Measurements from ENCODE around the gene RNASE8.

Gene RNASE8

GRCh38 chr14:21020977-21021545, 36.6 kb upstream of the RNASE8 start:
- peak overlapping the region in 1 of 2 donors; percentile 33 for H3K27ac ChIP-seq
- no peak overlapping the region for H3K4me3 ChIP-seq
- no peaks in the 10 kb centered on the region for H3K27me3 ChIP-seq
- peaks cover 29 to 63% (median 47%) of the 10 kb centered on the region in 3 donors for H3K36me3 ChIP-seq
- intact Hi-C loops (cut with DNase I; ENCODE audit: low total_unique reads): loop anchor here (5.0 kb wide), 1 partner anchor 81 kb away; the partner anchor contains the start of gene TMEM253
- no peaks in the 10 kb centered on the region for H3K9me3 ChIP-seq
- no peak for TF ChIP-seq CTCF (IDR thresholded peaks at IDR 0.05)
- DNase-seq: no peak
- peaks cover 6 to 32% (median 21%) of the 10 kb centered on the region in 4 donors for H3K4me1 ChIP-seq

- H3K4me3 ChIP-seq: peak overlapping the region; percentile 86 to 96
- no peaks in the 10 kb centered on the region for H3K9me3 ChIP-seq
- no peak for DNase-seq
- no peaks in the 10 kb centered on the region for H3K27me3 ChIP-seq
- H3K36me3 ChIP-seq: peaks cover 29 to 48% (median 37%) of the 10 kb centered on the region in 3 donors
- H3K4me1 ChIP-seq: peaks cover 6 to 47% (median 33%) of the 10 kb centered on the region in 4 donors
- intact Hi-C loops (cut with DNase I; ENCODE audit: low total_unique reads): loop anchor here (5.0 kb wide), 1 partner anchor 80 kb away; the partner anchor contains the start of gene TMEM253
- peak overlapping the region; percentile 96 to 97 for H3K27ac ChIP-seq
- TF ChIP-seq CTCF (IDR thresholded peaks at IDR 0.05): no peak
Measured at GRCh38 chr14:21022686-21023085, 34.9 kb upstream of the RNASE8 start.

- H3K27ac ChIP-seq: peak overlapping the region; percentile 96 to 97
- no peaks in the 10 kb centered on the region for H3K9me3 ChIP-seq
- DNase-seq: no peak
- intact Hi-C loops (cut with DNase I; ENCODE audit: low total_unique reads): loop anchor here (5.0 kb wide), 1 partner anchor 79 kb away; the partner anchor contains the start of gene TMEM253
- no peak for TF ChIP-seq CTCF (IDR thresholded peaks at IDR 0.05)
- H3K4me1 ChIP-seq: peaks cover 6 to 47% (median 33%) of the 10 kb centered on the region in 4 donors
- H3K36me3 ChIP-seq: peaks cover 27 to 43% (median 32%) of the 10 kb centered on the region in 3 donors
- peak overlapping the region; percentile 86 to 96 for H3K4me3 ChIP-seq
- H3K27me3 ChIP-seq: no peaks in the 10 kb centered on the region
Measured at GRCh38 chr14:21023174-21023573, 34.4 kb upstream of the RNASE8 start.

- Histone ChIP-seq H3K9me3 (no peaks in the 10 kb centered on the region), H3K4me1 (peaks cover 6 to 47% (median 33%) of the 10 kb centered on the region in 4 donors), H3K4me3 (peak overlapping the region; percentile 86 to 96), H3K27ac (peak overlapping the region; percentile 96 to 97), H3K27me3 (no peaks in the 10 kb centered on the region), H3K36me3 (peaks cover 22 to 35% (median 24%) of the 10 kb centered on the region in 3 donors)
- intact Hi-C loops (cut with DNase I; ENCODE audit: low total_unique reads): loop anchor here (5.0 kb wide), 1 partner anchor 78 kb away; the partner anchor contains the start of gene TMEM253
- no peak for DNase-seq
- TF ChIP-seq CTCF (IDR thresholded peaks at IDR 0.05): no peak
Measured at GRCh38 chr14:21023817-21024584, 33.6 kb upstream of the RNASE8 start.

GRCh38 chr14:21024585-21025370, 32.8 kb upstream of the RNASE8 start, which contains the start of gene NDRG2:
NDRG2 (minus strand) TSS chr14:21025061; CDS start chr14:21023315, 1,746 bp downstream.
- Histone ChIP-seq H3K4me1 (peaks cover 6 to 47% (median 33%) of the 10 kb centered on the region in 4 donors), H3K27me3 (no peaks in the 10 kb centered on the region), H3K4me3 (peak within 1 kb of the TSS; percentile 86 to 96), H3K27ac (peak within 1 kb of the TSS; percentile 96 to 97), H3K36me3 (peaks cover 16 to 27% (median 17%) of the 10 kb centered on the region in 3 donors), H3K9me3 (no peaks in the 10 kb centered on the region)
- intact Hi-C loops (cut with DNase I; ENCODE audit: low total_unique reads): loop anchor here (5.0 kb wide), 1 partner anchor 78 kb away; the partner anchor contains the start of gene TMEM253
- TF ChIP-seq CTCF (IDR thresholded peaks at IDR 0.05): no peak
- peak; percentile 82 to 91 for DNase-seq
